Subcutaneous abdominal adipose tissue (tissue), 5 donors: ENCODE results near the gene P2RX7.
"Not testable (repeated sequence)": the region's sequence is repeated elsewhere in the genome, so short reads cannot be mapped to it uniquely, and the experiment has no call there.

Experiments
- H3K27ac ChIP-seq: one replicate; pipeline ENCODE4 v1.7.0; 2013; ENCODE audit warnings: low read depth, mild to moderate bottlenecking, inconsistent platforms, low read length, moderate library complexity
- H3K27me3 ChIP-seq, 5 donors: one replicate each; pipeline ENCODE4 v1.7.0; 2013; ENCODE audit warnings: low read length in 5 of 5, inconsistent platforms in 1 of 5; ENCODE audit not compliant: control insufficient read depth in 5 of 5, insufficient read depth in 4 of 5
- H3K36me3 ChIP-seq, 5 donors: one replicate each; pipeline ENCODE4 v1.7.0; 2013; ENCODE audit warnings: low read length in 5 of 5; ENCODE audit not compliant: control insufficient read depth in 5 of 5, insufficient read depth in 5 of 5
- H3K4me1 ChIP-seq, 5 donors: one replicate each; pipeline ENCODE4 v1.7.0; 2013; ENCODE audit warnings: low read length in 5 of 5, mild to moderate bottlenecking in 3 of 5, moderate library complexity in 1 of 5; ENCODE audit not compliant: control insufficient read depth in 5 of 5, insufficient read depth in 5 of 5
- H3K4me3 ChIP-seq, 5 donors: one replicate each; pipeline ENCODE4 v1.7.0; 2013; ENCODE audit warnings: low read length in 5 of 5, low read depth in 1 of 5
- H3K9ac ChIP-seq, 5 donors: one replicate each; pipeline ENCODE4 v1.7.0; 2013; ENCODE audit warnings: low read length in 5 of 5, mild to moderate bottlenecking in 4 of 5, moderate library complexity in 3 of 5
- H3K9me3 ChIP-seq, 5 donors: one replicate each; pipeline ENCODE4 v1.7.0; 2013; ENCODE audit warnings: low read length in 5 of 5; ENCODE audit not compliant: control insufficient read depth in 5 of 5
- donor health status: healthy.
- donor health status: healthy.
- donor health status: healthy.
- donor health status: healthy.
- donor health status: healthy.

P2RX7 gene

GRCh38 chr12:121149289-121149688 lies 16.6 kb downstream of the P2RX7 start:
- H3K9me3 ChIP-seq, H3K9ac ChIP-seq, H3K27ac ChIP-seq, H3K4me3 ChIP-seq, H3K4me1 ChIP-seq, H3K27me3 ChIP-seq, H3K36me3 ChIP-seq: not testable (repeated sequence)

DNA sequence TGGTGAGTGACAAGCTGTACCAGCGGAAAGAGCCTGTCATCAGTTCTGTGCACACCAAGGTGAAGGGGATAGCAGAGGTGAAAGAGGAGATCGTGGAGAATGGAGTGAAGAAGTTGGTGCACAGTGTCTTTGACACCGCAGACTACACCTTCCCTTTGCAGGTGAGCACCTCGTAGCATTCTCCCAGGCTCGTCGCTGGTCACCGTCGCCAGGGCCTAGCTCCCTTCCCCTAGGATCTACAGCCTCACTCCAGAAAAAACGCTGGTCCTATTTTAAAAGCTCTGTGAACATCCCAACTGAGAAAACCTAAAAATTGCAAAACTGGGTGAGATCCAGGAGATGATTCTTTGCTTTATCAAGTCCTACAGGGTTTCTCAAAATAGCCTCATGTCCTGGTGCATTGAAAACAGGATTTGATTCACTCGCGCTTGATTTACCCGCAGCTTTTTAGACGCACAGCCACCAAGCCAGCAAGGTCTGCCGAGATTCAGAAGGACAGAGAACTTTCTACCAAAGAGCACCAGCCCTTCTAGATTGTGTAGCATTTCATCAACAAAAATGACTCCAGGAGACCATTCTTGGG lies 22.2 kb downstream of the P2RX7 start:
- Histone ChIP-seq H3K27ac (no peak overlapping the region), H3K9ac (no peak overlapping the region), H3K27me3 (no peaks in the 10 kb centered on the region), H3K4me3 (no peak overlapping the region), H3K4me1 (no peaks in the 10 kb centered on the region), H3K36me3 (peaks cover 0 to 18% (median 3%) of the 10 kb centered on the region in 5 donors), H3K9me3 (peaks cover 3 to 7% (median 6%) of the 10 kb centered on the region in 5 donors)

DNA sequence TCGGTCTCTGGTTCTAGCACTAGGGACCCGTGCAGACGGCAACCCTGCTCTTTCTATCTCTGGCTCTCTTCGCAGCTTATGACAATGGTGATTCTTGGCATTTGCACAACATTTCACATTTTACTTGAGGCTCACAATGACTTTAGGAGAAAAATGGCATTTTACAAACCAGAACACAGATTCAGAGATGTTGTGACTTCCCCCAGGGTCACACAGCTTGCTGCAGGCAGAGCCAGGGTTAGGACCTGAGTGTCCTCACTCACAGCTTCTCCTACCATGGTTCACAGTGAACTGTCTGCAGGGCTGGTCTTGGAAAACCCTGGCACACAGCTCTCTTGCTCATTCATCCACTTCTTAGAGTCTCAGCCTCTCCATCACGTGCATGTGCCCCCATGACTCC lies 23.7 kb downstream of the P2RX7 start:
- Histone ChIP-seq H3K27ac (no peak overlapping the region), H3K4me1 (no peaks in the 10 kb centered on the region), H3K27me3 (no peaks in the 10 kb centered on the region), H3K36me3 (peaks cover 0 to 23% (median 3%) of the 10 kb centered on the region in 5 donors), H3K4me3 (no peak overlapping the region), H3K9ac (no peak overlapping the region), H3K9me3 (peaks cover 3 to 7% (median 6%) of the 10 kb centered on the region in 5 donors)

DNA sequence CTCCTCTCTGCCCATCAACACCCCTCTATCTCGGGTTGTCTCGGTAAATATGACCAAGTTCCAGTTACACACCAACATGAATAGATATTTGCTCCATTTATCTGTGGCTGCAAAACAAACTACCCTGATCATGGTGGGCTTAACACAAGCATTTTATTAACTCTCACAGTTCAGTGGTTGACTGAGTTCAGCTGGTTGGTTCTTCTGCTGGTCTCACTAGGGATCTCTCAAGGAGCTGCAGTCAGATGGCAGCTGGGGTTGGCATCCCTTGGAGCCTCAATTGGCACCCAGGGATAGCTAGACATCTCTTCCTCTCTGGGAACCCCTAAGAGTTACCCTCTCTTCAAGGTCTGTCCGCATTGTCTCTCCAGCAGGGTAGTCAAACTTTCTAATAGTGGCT lies 25.4 kb downstream of the P2RX7 start:
- Histone ChIP-seq H3K9ac (no peak overlapping the region), H3K9me3 (peaks cover 3 to 7% (median 6%) of the 10 kb centered on the region in 5 donors), H3K4me3 (no peak overlapping the region), H3K4me1 (no peaks in the 10 kb centered on the region), H3K27me3 (no peaks in the 10 kb centered on the region), H3K27ac (no peak overlapping the region), H3K36me3 (peaks cover 0 to 33% (median 3%) of the 10 kb centered on the region in 5 donors)

DNA sequence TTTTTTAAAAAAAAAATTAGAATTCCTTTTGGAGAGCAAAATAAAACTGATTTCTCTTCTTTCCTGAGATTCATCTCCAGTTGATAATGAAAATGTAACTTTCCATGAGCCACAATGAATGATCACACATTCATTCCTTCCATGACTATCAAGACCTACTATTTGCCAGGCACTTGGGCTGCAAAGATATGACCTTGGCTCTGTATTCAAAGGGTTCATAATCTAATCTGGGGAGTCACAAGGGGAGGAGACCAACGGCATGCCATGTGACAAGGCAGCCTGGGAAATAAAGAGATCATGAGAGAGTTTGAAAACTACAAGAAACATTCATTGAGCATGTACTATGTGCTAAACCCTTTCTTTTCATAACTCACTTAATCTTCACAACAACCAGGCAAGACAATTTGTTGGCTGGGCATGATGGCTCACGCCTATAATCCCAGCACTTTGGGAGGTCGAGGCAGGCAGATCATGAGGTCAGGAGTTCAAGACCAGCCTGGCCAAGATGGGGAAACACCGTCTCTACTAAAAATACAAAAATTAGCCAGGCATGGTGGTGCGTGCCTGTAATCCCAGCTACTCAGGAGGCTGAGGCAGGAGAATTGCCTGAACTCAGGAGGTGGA lies 26.2 kb downstream of the P2RX7 start:
- not testable (repeated sequence) for H3K4me3 ChIP-seq, H3K9ac ChIP-seq, H3K9me3 ChIP-seq, H3K27ac ChIP-seq, H3K4me1 ChIP-seq, H3K27me3 ChIP-seq
- H3K36me3 ChIP-seq, result peaks cover 0 to 38% (median 4%) of the 10 kb centered on the region in 5 donors

GRCh38 chr12:121159467-121160307 lies 27.0 kb downstream of the P2RX7 start:
- Histone ChIP-seq H3K4me1 (no peaks in the 10 kb centered on the region), H3K27me3 (no peaks in the 10 kb centered on the region), H3K27ac (no peak overlapping the region), H3K9ac (no peak overlapping the region), H3K9me3 (peaks cover 3 to 7% (median 6%) of the 10 kb centered on the region in 5 donors), H3K36me3 (peaks cover 0 to 41% (median 5%) of the 10 kb centered on the region in 5 donors), H3K4me3 (no peak overlapping the region)

DNA sequence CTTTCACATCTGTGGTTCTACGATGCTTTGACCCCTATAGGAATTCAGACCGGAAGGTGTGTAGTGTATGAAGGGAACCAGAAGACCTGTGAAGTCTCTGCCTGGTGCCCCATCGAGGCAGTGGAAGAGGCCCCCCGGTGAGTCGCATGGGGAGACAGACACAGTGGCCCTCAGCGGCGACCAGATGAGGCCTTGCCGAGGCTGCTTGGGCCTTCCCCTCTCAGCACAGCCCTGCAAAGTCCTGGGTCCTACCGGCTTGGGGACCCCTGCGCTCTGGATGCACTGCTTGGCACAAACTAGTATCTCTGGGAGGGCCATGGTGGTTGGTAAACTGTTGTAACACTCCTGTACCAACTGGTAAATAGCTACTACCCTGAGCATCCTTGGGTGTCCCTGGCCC lies 29.7 kb downstream of the P2RX7 start:
- Histone ChIP-seq H3K4me3 (no peak overlapping the region), H3K27me3 (no peaks in the 10 kb centered on the region), H3K4me1 (no peaks in the 10 kb centered on the region), H3K9ac (no peak overlapping the region), H3K27ac (no peak overlapping the region), H3K36me3 (peaks cover 0 to 40% (median 11%) of the 10 kb centered on the region in 5 donors), H3K9me3 (peaks cover 3 to 7% (median 6%) of the 10 kb centered on the region in 5 donors)

DNA sequence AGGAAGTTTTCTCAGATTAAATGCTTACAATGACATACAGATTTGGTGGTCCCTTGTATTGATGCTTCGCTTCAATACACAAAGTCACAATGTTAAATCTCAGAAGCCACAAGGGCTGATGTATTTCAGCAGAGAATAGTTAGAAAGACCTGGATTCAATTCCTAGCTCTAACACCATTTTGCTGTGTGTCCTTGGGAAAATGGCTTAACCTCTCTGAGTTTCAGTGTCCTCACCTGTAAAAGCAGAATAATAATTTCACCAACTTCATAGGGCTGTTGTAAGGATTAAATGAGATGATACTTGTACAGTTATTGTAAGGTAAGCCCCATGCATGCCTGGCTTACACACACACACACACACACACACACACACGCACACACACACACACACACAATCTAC lies 30.3 kb downstream of the P2RX7 start:
- Histone ChIP-seq H3K9ac (no peak overlapping the region), H3K27me3 (no peaks in the 10 kb centered on the region), H3K4me1 (no peaks in the 10 kb centered on the region), H3K4me3 (no peak overlapping the region), H3K27ac (no peak overlapping the region), H3K36me3 (peaks cover 0 to 40% (median 9%) of the 10 kb centered on the region in 5 donors), H3K9me3 (peaks cover 0 to 4% (median 3%) of the 10 kb centered on the region in 5 donors)

DNA sequence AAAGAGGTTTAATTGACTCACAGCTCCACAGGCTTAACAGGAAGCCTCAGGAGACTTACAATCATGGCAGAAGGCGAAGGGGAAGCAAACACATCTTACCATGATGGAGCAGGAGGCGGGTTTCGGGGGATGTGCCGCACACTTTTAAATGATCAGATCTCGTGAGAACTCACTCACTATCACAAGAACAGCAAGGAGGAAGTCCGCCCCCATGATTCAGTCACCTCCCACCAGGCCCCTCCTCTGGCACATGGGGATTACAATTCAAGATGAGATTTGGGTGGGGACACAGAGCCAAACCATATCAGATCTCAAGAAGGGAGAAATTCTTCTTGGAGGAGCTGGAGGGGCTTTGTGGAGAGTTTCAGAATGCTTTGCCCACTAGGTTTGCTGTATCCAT lies 32.2 kb downstream of the P2RX7 start:
- H3K36me3 ChIP-seq, result peaks cover 0 to 46% (median 10%) of the 10 kb centered on the region in 5 donors
- not testable (repeated sequence) for H3K9ac ChIP-seq, H3K27ac ChIP-seq, H3K4me3 ChIP-seq, H3K4me1 ChIP-seq, H3K9me3 ChIP-seq, H3K27me3 ChIP-seq

- no peaks in the 10 kb centered on the region for H3K9me3 ChIP-seq
- H3K4me1 ChIP-seq, result no peaks in the 10 kb centered on the region
- H3K27ac ChIP-seq, result no peak overlapping the region
- no peak overlapping the region for H3K4me3 ChIP-seq
- no peaks in the 10 kb centered on the region for H3K27me3 ChIP-seq
- H3K36me3 ChIP-seq, result peaks cover 0 to 46% (median 13%) of the 10 kb centered on the region in 5 donors
- H3K9ac ChIP-seq, result no peak overlapping the region
Observed at GRCh38 chr12:121165316-121165715, 32.6 kb downstream of the P2RX7 start.
